ENCODE measurements around the gene SUPT6H.
"Not testable (repeated sequence)": the region's sequence is repeated elsewhere in the genome, so short reads cannot be mapped to it uniquely, and the experiment has no call there.

Gene SUPT6H

DNA sequence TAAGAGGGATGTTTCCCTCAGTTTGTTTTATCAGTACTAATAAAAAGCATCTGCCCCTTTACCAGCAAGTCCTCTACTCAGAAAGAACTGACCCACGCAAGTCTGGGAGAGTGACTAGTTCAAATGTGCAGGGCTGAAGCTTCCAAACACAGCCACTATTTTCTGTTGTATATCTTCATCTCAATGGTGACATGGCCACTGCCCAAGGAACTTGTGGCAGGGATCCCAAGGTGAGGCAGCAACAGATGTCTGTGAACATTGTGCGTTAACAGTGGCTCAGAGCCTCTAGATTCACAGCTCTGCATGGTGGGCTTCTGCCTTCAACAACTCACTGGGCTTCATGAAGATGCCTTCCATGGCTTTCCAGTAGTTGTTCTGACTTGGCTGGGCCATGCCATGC, 13.3 kb upstream of the SUPT6H start:
- POLR2A ChIA-PET, result interaction anchor here (0.7 to 1.3 kb wide), 3 partner anchors 8 to 79 kb away, joined by 3 to 9 read pairs (median 4); partner anchors contain the start of genes SDF2 and SUPT6H
- TF ChIP-seq FOXA1 (IDR thresholded peaks at IDR 0.05), result no peak
- CTCF ChIA-PET, result interaction anchor here (0.7 kb wide), 2 partner anchors 52 to 109 kb away, joined by 6 to 9 read pairs; no protein-coding TSS in a partner anchor
- no peak for DNase-seq (ENCODE audit: extremely low spot score)

DNA sequence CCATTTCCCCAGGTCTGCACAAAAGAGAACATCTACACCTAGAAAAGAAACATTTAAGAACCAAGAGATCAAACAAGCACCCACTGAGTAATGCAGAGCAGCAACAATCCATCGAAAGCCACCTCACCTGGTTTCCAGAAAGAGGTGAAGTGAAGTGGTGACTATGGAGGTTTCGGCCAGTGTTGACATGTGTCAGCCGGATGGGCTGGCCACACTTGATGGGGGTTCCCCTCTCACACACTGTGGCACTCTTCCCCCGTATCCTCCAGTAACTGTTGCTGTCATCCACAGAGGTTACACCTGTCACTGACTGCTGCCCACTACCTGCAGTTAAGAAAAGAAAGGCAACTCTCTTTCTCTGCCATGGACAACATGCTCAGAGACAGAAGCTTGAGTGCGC, 6.8 kb upstream of the SUPT6H start:
- TF ChIP-seq BHLHE40 (IDR thresholded peaks at IDR 0.05; ENCODE audit: borderline replicate concordance) (no peak), L3MBTL2 (conservative IDR thresholded peaks at IDR 0.05) (no peak), FOXA1 (IDR thresholded peaks at IDR 0.05) (no peak), NFRKB (IDR thresholded peaks at IDR 0.05) (no peak), ARNT (IDR thresholded peaks at IDR 0.05) (no peak), ZNF384 (IDR thresholded peaks at IDR 0.05) (no peak), FOXM1 (IDR thresholded peaks at IDR 0.05; ENCODE audit: borderline replicate concordance) (no peak), CTBP1 (IDR thresholded peaks at IDR 0.05; ENCODE audit: borderline replicate concordance) (no peak), TARDBP (IDR thresholded peaks at IDR 0.05) (no peak), LEF1 (IDR thresholded peaks at IDR 0.05; ENCODE audit: borderline replicate concordance) (no peak), SUZ12 (IDR thresholded peaks at IDR 0.05) (no peak), HDGF (IDR thresholded peaks at IDR 0.05; ENCODE audit: borderline replicate concordance) (no peak), FOXK2 (IDR thresholded peaks at IDR 0.05) (no peak), ELF4 (IDR thresholded peaks at IDR 0.05) (no peak)
- TF ChIP-seq, protein P1, sequence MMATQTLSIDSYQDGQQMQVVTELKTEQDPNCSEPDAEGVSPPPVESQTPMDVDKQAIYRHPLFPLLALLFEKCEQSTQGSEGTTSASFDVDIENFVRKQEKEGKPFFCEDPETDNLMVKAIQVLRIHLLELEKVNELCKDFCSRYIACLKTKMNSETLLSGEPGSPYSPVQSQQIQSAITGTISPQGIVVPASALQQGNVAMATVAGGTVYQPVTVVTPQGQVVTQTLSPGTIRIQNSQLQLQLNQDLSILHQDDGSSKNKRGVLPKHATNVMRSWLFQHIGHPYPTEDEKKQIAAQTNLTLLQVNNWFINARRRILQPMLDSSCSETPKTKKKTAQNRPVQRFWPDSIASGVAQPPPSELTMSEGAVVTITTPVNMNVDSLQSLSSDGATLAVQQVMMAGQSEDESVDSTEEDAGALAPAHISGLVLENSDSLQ (IDR thresholded peaks at IDR 0.05), result no peak
- CTCF ChIA-PET, result no interaction called here
- DNase-seq (ENCODE audit: extremely low spot score), result no peak
- POLR2A ChIA-PET, result interaction anchor here (1.3 kb wide), 1 partner anchor 11 kb away, joined by 4 read pairs; no protein-coding TSS in a partner anchor

DNA sequence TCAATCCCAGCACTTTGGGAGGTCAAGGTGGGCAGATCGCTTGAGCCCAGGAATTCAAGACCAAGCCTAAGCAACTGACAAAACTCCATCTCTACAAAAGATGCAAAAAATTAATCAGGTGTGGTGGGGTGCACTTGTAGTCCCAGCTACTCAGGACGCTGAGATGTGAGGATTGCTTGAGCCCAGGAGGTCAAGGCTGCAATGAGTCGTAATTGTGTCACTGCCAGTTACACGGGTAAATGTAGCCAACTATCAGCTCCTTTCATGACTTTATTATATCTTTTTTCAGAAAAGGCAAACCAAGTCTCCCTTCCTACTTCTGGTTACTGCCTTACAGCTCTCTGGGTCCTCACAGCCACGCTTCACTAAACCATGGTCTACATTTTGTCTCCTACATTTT, 4.2 kb upstream of the SUPT6H start:
- DNase-seq (ENCODE audit: extremely low spot score), result no peak
- TF ChIP-seq, protein P1 (IDR thresholded peaks at IDR 0.05), result no peak
- TF ChIP-seq ELF4 (IDR thresholded peaks at IDR 0.05), result no peak
- TF ChIP-seq TARDBP (IDR thresholded peaks at IDR 0.05), result no peak
- ChIA-PET POLR2A (interaction anchor here (1.6 kb wide), 1 partner anchor 13 kb away, joined by 8 read pairs; the partner anchor contains the start of gene BLTP2), CTCF (no interaction called here)

DNA sequence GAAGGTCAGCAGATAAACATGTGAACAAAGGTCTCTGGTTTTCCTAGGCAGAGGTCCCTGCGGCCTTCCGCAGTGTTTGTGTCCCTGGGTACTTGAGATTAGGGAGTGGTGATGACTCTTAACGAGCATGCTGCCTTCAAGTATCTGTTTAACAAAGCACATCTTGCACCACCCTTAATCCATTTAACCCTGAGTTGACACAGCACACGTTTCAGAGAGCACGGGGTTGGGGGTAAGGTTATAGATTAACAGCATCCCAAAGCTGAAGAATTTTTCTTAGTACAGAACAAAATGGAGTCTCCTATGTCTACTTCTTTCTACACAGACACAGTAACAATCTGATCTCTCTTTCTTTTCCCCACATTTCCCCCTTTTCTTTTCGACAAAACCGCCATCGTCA, 3.7 kb upstream of the SUPT6H start:
- DNase-seq (ENCODE audit: extremely low spot score); CTCF ChIA-PET: not testable (repeated sequence)
- POLR2A ChIA-PET, result interaction anchor here (1.6 kb wide), 1 partner anchor 14 kb away, joined by 8 read pairs; the partner anchor contains the start of gene BLTP2

DNA sequence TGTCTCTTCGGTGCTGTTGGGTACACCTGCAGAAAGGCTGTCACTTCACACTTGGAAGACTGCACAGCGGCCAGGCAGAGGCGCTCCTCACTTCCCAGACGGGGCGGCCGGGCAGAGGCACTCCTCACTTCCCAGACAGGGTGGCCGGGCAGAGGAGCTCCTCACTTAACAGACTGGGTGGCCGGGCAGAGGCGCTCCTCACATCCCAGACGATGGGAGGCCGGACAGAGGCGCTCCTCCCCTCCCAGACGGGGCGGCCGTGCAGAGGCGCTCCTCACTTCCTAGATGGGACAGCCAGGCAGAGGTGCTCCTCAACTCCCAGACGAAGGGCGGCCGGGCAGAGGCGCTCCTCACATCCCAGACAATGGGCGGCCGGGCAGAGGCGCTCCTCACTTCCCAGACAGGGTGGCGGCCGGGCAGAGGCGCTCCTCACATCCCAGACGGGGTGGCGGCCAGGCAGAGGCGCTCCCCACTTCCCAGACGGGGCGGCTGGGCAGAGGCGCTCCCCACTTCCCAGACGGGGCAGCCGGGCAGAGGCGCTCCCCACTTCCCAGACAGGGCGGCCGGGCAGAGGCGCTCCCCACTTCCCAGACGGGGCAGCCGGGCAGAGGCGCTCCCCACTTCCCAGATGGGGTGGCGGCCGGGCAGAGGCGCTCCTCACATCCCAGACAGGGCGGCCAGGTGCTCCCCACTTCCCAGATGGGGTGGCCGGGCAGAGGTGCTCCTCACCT, 3.1 kb upstream of the SUPT6H start:
- CTCF ChIA-PET; POLR2A ChIA-PET; DNase-seq (ENCODE audit: extremely low spot score): not testable (repeated sequence)

DNA sequence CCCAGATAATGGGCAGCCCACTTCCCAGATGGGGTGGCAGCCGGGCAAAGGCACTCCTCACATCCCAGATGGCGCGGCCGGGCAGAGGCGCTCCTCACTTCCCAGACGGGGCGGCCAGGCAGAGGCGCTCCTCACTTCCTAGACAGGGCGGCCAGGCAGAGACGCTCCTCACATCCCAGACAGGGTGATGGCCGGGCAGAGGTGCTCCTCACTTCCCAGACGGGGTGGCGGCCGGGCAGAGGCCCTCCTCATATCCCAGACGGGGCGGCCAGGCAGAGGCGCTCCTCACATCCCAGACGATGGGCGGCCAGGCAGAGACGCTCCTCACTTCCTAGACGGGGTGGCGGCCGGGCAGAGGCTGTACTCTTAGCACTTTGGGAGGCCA, 2.5 kb upstream of the SUPT6H start:
- CTCF ChIA-PET; POLR2A ChIA-PET; DNase-seq (ENCODE audit: extremely low spot score): not testable (repeated sequence)

DNA sequence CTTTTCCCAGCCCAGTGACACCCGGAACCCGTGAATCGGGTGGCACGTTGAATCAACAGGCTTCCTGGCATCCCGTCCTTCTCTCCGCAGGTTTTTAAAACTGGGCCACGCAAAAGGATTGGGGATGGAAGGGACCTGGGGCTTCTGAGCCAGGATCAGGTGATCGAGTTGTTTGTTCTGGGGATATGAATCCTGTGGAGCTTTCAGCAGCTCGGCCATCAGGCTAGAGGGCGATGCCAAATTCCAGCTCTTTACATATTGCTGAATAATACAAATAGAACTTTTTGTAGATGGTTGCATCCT, 473 bp downstream of the SUPT6H start:
- no peak for TF ChIP-seq ELF4 (IDR thresholded peaks at IDR 0.05)
- POLR2A ChIA-PET, result interaction anchor here (1.0 to 4.1 kb wide), 12 partner anchors 9 to 64 kb away, joined by 3 to 94 read pairs (median 7); partner anchors contain the start of genes BLTP2, NEK8, PROCA1 and RPL23A

DNA sequence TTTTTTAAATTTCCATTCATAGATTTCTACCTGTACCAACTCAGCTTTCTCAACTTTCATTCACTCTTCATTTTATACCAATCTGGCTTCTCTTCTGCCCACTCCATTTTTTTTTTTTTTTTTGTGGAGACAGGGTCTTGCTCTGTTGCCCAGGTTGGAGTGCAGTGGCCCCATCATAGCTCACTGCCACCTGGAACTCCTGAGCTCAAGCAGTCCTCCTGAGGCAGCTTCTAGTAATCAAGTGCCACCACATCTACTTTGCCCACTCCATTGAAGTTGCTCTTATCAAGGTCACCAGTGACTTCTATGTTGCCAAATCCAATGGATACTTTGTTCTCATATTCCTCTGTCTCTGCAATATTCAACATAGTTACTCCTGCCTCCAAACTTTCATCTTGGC, 1.7 kb downstream of the SUPT6H start:
- TF ChIP-seq ARNT (IDR thresholded peaks at IDR 0.05), result no peak
- no peak for TF ChIP-seq TARDBP (IDR thresholded peaks at IDR 0.05)
- TF ChIP-seq, protein P1 (IDR thresholded peaks at IDR 0.05), result no peak
- no peak for TF ChIP-seq L3MBTL2 (conservative IDR thresholded peaks at IDR 0.05)
- no peak for TF ChIP-seq NFRKB (IDR thresholded peaks at IDR 0.05)
- no peak for TF ChIP-seq CTBP1 (IDR thresholded peaks at IDR 0.05; ENCODE audit: borderline replicate concordance)
- TF ChIP-seq SUZ12 (IDR thresholded peaks at IDR 0.05), result no peak
- TF ChIP-seq ELF4 (IDR thresholded peaks at IDR 0.05), result no peak
- no peak for TF ChIP-seq SP1 (IDR thresholded peaks at IDR 0.05)
- no peak for TF ChIP-seq FOXK2 (IDR thresholded peaks at IDR 0.05)
- TF ChIP-seq ZNF384 (IDR thresholded peaks at IDR 0.05), result no peak
- no peak for TF ChIP-seq LEF1 (IDR thresholded peaks at IDR 0.05; ENCODE audit: borderline replicate concordance)
- no peak for TF ChIP-seq FOXA1 (IDR thresholded peaks at IDR 0.05)
- no peak for TF ChIP-seq BHLHE40 (IDR thresholded peaks at IDR 0.05; ENCODE audit: borderline replicate concordance)
- TF ChIP-seq FOXM1 (IDR thresholded peaks at IDR 0.05; ENCODE audit: borderline replicate concordance), result no peak
- no peak for TF ChIP-seq HDGF (IDR thresholded peaks at IDR 0.05; ENCODE audit: borderline replicate concordance)

More for the DNA sequence above, 473 bp downstream of the SUPT6H start:
- DNase-seq (ENCODE audit: extremely low spot score), result peak; percentile 17
- CTCF ChIA-PET, result interaction anchor here (0.6 to 1.9 kb wide), 3 partner anchors 16 to 386 kb away, joined by 3 to 8 read pairs (median 3); no protein-coding TSS in a partner anchor

More for the DNA sequence above, 1.7 kb downstream of the SUPT6H start:
- DNase-seq (ENCODE audit: extremely low spot score), result no peak
- ChIA-PET POLR2A (interaction anchor here (2.4 to 4.1 kb wide), 4 partner anchors 19 to 63 kb away, joined by 21 to 94 read pairs (median 26); partner anchors contain the start of genes BLTP2, NEK8, PROCA1 and RPL23A), CTCF (no interaction called here)
